ENCODE measurements around the gene KLK1.
A peak's percentile ranks its signal among the peaks of the same experiment; 100 is the strongest.

The KLK1 gene

DNA sequence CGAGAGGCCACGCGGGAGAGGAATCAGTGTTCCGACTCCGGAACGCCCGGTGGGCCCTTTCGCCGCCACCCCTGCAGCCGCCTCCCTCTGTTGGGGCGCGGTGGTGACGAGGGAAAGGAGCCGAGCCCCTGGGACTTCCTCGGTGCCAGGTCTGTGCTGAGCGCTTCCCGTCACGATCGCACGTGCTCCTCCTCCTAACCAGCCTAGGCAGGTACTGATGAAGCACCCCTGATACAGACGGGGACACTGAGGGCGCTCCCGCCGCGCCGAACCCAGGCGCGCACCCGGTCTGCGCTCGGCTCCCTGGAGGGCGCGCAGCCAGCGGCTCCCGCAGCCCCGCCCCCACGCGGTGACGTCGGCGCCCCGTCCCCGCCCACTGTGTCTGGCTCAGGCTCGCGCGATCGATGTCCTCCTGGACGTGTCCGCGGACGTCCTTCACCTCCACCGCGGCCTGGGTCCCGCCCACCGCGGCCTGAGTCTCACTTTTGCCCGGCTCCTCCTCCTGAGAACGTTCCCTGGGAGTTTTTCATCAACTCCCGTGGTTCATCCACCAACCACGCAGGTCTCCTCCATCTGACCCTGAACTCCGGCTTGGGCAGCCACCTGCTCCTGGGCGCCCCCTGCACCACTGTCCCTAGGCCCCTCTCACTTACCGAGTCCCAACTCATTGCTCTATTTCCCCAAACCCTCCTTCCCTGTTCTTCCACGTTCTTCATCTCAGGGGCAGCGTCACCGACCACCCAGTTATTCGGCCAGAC, 12.4 kb upstream of the KLK1 start:
- DNase-seq (ENCODE audit: low read depth): peak; percentile 70

DNA sequence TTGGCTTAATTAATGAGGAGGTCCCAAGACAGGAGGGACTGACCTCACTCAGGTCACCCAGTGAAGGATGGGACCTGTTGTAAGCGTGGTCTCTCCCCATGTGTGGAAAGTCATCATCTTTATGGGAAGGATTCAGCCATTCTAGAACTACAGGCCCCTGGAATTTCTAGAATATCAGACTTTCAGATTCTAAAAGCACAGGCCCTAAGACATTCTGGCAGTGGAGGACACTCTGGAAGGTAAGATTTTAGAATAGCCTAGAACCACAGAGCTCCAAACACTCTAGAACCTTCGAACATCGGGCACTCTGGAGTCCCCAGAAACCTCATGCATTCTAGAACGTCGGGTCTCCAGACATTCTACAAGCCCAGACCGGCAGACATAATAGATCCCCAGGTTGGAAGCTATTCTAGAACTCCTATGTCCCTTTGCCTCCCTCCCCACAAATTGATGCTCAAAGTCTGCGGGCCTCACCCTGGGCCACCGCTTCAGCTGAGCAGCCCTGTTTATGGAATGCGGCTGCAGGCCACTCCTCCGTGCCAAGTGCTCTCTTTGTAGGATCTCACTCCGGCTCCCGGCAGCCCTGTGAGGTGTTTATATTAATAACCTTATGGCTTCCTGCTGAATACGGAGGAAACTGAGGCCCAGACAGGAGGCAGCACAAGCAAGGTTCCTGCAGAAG, 11.7 kb upstream of the KLK1 start:
- DNase-seq (ENCODE audit: low read depth): no peak

- no peak for DNase-seq (ENCODE audit: low read depth)
Observed at GRCh38 chr19:50833802-50834167, 10.2 kb upstream of the KLK1 start.

GRCh38 chr19:50833117-50833801, 9.7 kb upstream of the KLK1 start, which contains the start of gene KLK15:
Gene KLK15 (minus strand): TSS chr19:50833574. CDS start chr19:50831492, 2,082 bp downstream.
- no peak for DNase-seq (ENCODE audit: low read depth)

GRCh38 chr19:50832666-50833065, 9.1 kb upstream of the KLK1 start:
- no peak for DNase-seq (ENCODE audit: low read depth)

DNA sequence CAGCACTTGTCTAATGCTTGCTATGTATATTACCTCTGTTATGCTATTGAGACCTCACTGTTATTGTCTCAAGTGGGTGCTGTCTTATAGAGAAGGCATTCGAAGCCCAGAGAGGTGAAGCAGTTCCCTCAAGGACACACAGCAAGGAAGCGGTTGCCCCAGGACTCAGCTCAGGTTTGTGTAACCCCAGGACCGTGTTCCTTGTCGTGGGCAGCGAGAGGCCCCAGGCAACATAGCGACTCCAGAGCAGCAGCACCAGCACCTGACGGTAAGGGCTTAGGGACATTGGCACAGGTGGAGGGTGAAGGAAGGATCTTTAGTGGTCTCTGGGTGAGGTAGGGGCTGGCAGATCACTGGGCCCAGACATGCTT, 7.4 kb upstream of the KLK1 start:
- DNase-seq (ENCODE audit: low read depth): no peak

DNA sequence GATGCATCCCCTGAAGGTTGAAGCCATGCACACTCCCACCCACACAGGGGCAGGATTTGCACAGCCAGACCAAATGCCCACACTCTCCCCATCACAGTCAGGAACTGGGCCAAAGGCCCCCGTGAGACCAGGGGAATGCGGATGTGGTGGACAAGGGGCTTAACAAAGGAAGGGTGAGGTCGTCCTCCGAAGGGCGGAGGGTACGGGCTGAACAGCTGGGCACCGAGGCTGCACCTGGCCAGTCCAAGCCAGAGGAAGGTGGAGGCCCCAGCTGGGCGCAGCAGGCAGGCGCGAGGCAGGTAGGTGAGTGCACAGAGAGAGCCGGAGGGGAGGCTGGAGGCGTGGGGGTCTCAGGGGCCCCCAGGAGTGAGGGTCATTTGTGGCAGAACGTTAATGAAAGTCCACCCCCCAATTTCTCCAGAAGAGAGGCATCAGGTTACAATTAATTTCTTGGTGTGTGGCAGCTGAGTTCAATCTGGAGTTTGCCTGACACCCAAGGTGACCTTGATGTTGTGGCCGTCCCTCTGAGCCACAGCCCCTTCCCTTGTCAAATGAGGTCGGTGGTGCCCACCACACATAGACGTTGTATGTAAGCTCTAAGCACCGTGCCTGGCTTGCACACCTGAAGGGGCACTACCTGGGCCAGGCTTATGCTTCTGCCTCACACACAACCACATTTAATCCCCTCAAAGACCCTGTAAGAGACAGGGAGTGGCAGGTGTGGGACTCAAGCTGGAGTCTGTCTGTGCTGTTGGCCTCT, 6.9 kb upstream of the KLK1 start:
- DNase-seq (ENCODE audit: low read depth): no peak

DNA sequence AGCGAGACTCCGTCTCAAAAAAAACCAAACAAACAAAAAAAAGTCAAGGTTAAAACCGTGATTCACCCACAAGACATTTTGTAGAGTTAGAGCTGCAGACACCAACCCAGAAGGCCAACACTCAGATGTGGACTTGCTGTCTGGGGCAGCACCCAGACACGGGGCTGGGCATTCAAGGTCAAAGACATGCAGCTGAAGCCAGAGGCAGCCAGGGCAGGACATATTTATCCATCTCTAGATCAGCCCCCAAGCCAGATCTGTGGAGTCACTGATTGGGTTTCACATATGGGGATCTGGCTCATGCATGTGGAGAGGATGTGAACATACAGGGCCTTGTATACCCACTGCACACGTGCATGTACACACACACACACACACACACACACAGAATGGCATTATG, 6.2 kb upstream of the KLK1 start:
- no peak for DNase-seq (ENCODE audit: low read depth)

- DNase-seq (ENCODE audit: low read depth): no peak
Observed at GRCh38 chr19:50827476-50827875, 3.9 kb upstream of the KLK1 start.

GRCh38 chr19:50826492-50827240, 3.1 kb upstream of the KLK1 start:
- no peak for DNase-seq (ENCODE audit: low read depth)

DNA sequence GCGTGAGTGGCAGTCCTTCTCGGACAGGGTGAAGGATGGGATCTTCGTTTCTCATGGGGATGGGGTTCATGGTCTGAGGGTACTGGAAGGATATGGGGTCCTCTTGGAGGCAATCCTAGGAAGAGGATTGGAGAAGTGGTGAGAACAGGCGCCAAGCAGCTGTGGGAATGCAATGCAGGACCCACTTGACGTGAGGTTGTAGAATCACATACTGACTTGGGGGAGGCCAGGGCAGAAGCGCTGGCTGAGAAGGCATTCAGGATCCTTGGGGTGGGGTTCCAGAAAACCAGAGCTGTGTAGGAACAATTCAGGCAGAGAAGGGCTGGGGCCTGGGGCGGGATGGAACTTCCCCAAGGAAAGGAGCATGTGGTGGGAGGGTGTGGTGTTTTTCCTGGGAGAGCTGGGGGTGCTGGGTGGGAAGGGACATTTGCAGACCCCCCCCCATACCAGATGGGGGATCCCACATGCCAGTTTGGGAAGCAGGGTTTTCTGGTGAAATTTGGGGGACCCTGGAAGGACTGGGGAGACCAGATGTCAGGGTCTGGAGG, 852 bp downstream of the KLK1 start:
- DNase-seq (ENCODE audit: low read depth): no peak

DNA sequence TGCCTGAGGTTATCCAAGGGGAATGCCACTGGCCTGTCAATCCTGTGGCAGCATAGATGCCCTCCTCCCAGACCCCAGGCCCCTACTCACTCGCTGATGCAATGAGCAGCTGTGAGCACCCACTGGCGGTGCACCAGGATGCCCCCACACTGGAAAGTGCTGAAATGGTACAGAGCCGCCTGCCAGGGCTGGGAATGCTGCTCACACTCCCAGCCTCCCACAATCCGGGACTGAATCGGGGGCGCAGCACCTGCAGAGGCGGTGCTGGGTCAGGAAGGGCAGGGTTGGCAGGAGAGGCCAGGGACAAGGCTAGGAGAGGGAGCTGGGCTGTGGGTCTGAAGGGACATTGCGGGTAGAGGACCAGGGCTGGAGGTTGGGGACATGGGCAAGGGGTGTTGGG, 2.0 kb downstream of the KLK1 start:
- DNase-seq (ENCODE audit: low read depth): no peak

- DNase-seq (ENCODE audit: low read depth): no peak
Observed at GRCh38 chr19:50821248-50821612, 2.4 kb downstream of the KLK1 start.

DNA sequence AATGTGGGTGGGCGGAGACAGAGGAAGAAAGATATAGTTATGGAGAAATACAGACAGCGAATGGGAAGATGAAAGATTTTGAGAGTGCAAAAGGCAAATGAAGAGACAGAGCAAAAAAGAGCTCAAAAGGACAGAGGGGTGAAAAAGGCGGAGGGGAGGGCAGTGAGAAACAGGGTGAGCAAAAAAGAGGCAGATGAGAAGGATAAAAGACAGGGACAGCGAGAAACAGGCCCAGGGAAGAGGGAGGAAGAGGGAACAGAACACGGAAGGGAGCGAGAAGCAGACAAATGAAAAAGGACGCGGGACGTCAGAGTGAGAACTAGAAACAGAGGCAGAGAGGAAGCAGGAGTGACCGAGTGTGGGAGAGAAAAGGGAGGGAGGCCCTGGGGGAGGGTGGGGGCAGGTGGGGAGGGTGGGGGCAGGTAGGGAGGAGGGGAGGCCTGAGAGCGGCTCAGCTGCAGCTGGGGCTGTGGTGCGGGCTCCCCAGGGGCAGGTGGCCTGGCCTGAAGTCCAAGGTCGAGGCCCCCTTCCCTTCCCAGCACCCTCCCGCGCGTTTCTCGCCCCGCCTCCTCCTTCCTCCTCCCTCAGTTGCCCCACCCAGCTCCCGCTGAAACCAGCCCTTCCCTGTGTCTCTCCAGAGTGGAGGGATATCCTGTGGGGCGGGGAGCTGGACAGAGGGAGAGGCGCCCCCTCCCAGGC, 2.9 kb downstream of the KLK1 start:
- DNase-seq (ENCODE audit: low read depth): no peak

DNA sequence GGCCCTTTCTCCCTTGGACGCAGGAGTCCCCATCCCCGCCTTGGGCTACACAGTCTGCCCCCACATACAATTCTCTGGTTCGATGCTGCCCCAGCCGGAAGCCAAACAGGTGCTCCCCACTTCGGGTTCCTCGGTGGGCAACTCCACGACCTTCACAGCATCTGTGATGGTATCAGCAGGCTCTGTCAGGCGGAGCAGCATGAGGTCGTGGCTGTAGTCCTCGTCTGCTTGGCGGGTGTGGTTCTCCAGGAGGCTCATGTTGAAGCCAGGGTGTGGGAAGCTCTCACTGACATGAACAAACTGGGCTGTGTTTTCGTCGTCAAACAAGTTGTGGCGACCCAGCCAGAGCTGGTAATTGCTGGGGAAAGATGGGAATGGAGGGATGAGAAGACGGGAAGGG, 3.5 kb downstream of the KLK1 start:
- DNase-seq (ENCODE audit: low read depth): no peak

DNA sequence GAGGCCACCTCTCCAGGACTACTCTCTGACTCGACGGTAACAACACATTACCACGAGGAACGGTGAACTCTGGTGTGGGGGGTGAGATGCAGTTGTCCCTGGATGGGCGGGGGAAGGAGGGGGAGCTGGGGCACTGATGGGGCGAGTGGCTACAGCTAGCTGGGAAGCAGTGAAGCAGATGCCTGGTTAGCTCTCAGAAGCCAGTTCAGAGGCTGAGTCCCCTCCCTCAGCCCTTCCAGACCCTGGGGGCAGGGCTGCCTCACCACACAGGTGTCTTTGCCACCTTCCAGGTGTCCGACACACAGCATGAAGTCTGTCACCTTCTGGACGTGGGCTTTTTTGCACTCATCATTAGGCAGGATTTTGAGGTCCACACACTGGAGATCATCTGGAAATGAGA, 4.0 kb downstream of the KLK1 start:
- DNase-seq (ENCODE audit: low read depth): no peak

- DNase-seq (ENCODE audit: low read depth): no peak
Observed at GRCh38 chr19:50818859-50819472, 4.6 kb downstream of the KLK1 start.

GRCh38 chr19:50817941-50818858, 5.4 kb downstream of the KLK1 start:
- DNase-seq (ENCODE audit: low read depth): peak; percentile 35

GRCh38 chr19:50815439-50815838, 8.1 kb downstream of the KLK1 start:
- DNase-seq (ENCODE audit: low read depth): no peak

All from activated T-cell treated with anti-CD3 and anti-CD28 coated beads for 24 hours (primary cell).